Panc1 (cell line): ENCODE data around the gene ACKR2. TPM values are rescaled to one million over a fixed set of nuclear protein-coding genes. Genes with fewer than 3 reads are reported as not detected.

Source experiments
- ATAC-seq: fragments of 200-7000 bp; cut with Tn5 transposase; 2 replicates; pipeline ENCODE4 v1.9.1; 2020; ENCODE audit warnings: mild to moderate bottlenecking, moderate library complexity
- Bru-seq: library from RNA; stranded (reverse); fragments of 400-500 nt; gene quantifications from one replicate; lab custom pipeline; 2021; lab: Mats Ljungman, UMichigan
- BruChase-seq, 2 experiments: library from RNA; stranded (reverse); fragments of 400-500 nt; gene quantifications; one replicate each; lab custom pipeline; 2021; lab: Mats Ljungman, UMichigan
- BruUV-seq: library from RNA; stranded (reverse); fragments of 400-500 nt; replicated peaks from 2 replicates; lab custom pipeline; 2021; lab: Mats Ljungman, UMichigan
- CTCF ChIA-PET: fragments of 300-600 bp; sonication (Branson Sonifier 250); formaldehyde crosslinking; loops from one replicate; lab custom pipeline; 2022; ENCODE audit warnings: antibody characterized with exemption; lab: Charles Lee
- POLR2A ChIA-PET: fragments of 300-600 bp; sonication (Branson Sonifier 250); formaldehyde crosslinking; loops from one replicate; lab custom pipeline; 2022; ENCODE audit warnings: antibody characterized with exemption; lab: Charles Lee
- DNase-seq: peaks from one replicate; pipeline ENCODE4 v3.0.0-alpha.2; 2010; ENCODE audit warnings: low read depth, low spot score
- H3K27ac ChIP-seq: 2 replicates; pipeline ENCODE4 v1.5.1; 2011; ENCODE audit warnings: mild to moderate bottlenecking, low read length, inconsistent platforms
- H3K27me3 ChIP-seq: fragments of 200-500 bp; sonication (Bioruptor generic); 2 replicates; pipeline ENCODE4 v1.6.0; 2014; ENCODE audit warnings: low read length, inconsistent platforms; ENCODE audit not compliant: control insufficient read depth, insufficient read depth
- H3K36me3 ChIP-seq: fragments of 200-500 bp; sonication (Bioruptor generic); 2 replicates; pipeline ENCODE4 v1.5.1; 2014; ENCODE audit warnings: inconsistent platforms, mild to moderate bottlenecking, low read length, moderate library complexity; ENCODE audit not compliant: control insufficient read depth, insufficient read depth
- H3K4me1 ChIP-seq: 2 replicates; pipeline ENCODE4 v1.5.1; 2011; ENCODE audit warnings: inconsistent platforms, mild to moderate bottlenecking, low read length, moderate library complexity; ENCODE audit not compliant: control insufficient read depth, insufficient read depth
- H3K4me3 ChIP-seq, 2 experiments: 2 replicates each; pipeline ENCODE4 v1.5.1; 2011 to 2012; ENCODE audit warnings: low read depth in 2 of 2, low read length in 2 of 2, mild to moderate bottlenecking in 2 of 2, inconsistent platforms in 1 of 2, moderate library complexity in 1 of 2
- H3K9me3 ChIP-seq: fragments of 200-500 bp; sonication (Bioruptor generic); 2 replicates; pipeline ENCODE4 v1.5.1; 2014; ENCODE audit warnings: low read depth, mild to moderate bottlenecking, inconsistent platforms, low read length, moderate library complexity; ENCODE audit not compliant: control insufficient read depth, insufficient read depth
- POLR2AphosphoS5 ChIP-seq: IDR thresholded peaks from 2 replicates; pipeline ENCODE4 v1.6.1; 2012; ENCODE audit warnings: mild to moderate bottlenecking, low read depth, low read length, moderate library complexity
- SIN3A ChIP-seq: IDR thresholded peaks from 2 replicates; pipeline ENCODE4 v1.6.1; 2012; ENCODE audit warnings: low read depth, mild to moderate bottlenecking, low read length, moderate library complexity, borderline replicate concordance; ENCODE audit not compliant: insufficient read depth
- TCF7L2 ChIP-seq: IDR thresholded peaks from 2 replicates; pipeline ENCODE4 v1.6.1; 2011; ENCODE audit warnings: mild to moderate bottlenecking, low read depth, low read length, inconsistent platforms
- in situ Hi-C: cut with HindIII; loops from 2 replicates; pipeline ENCODE4 v1.10.0; 2016; ENCODE audit warnings: low sequenced_read_pairs, low pct_unique_long_range_greater_than_20kb
- intact Hi-C: fragments of 100-400 bp; cut with micrococcal nuclease; formaldehyde crosslinking; loops from one replicate; pipeline ENCODE4 v1.10.0; 2022; ENCODE audit not compliant: unreplicated experiment
- long read RNA-seq: library from polyadenylated mRNA; unstranded; transcript quantifications from one replicate; pipeline ENCODE4 v2.0.0, GENCODE V29; 2021; ENCODE audit not compliant: unreplicated experiment
- polyA plus RNA-seq: library from polyadenylated mRNA; unstranded; fragments of >200 nt; gene quantifications from one replicate; pipeline ENCODE4 v1.2.1, GENCODE V29; 2012; ENCODE audit warnings: missing spikeins; ENCODE audit not compliant: insufficient read length
- total RNA-seq: library from RNA; stranded (reverse); gene quantifications from one replicate; pipeline ENCODE4 v1.2.1, GENCODE V29; 2021; ENCODE audit not compliant: unreplicated experiment
- TF ChIP-seq, protein P1 (sequence below), 2 experiments: IDR thresholded peaks; 2 replicates each; pipeline ENCODE4 v1.6.1; 2011 to 2012; ENCODE audit warnings: low read depth in 2 of 2, control low read depth in 1 of 2, low read length in 1 of 2, mild to moderate bottlenecking in 1 of 2, moderate library complexity in 1 of 2; ENCODE audit not compliant: insufficient read depth in 1 of 2
- TF ChIP-seq, protein P2 (sequence below): fragments of 450-650 bp; IDR thresholded peaks from 2 replicates; pipeline ENCODE4 v1.5.1; 2017; ENCODE audit warnings: mild to moderate bottlenecking

The ACKR2 gene, protein sequence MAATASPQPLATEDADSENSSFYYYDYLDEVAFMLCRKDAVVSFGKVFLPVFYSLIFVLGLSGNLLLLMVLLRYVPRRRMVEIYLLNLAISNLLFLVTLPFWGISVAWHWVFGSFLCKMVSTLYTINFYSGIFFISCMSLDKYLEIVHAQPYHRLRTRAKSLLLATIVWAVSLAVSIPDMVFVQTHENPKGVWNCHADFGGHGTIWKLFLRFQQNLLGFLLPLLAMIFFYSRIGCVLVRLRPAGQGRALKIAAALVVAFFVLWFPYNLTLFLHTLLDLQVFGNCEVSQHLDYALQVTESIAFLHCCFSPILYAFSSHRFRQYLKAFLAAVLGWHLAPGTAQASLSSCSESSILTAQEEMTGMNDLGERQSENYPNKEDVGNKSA
- total RNA-seq (not detected), Bru-seq, nascent RNA (percentile 11 among the genes with signal in this experiment), BruChase-seq, experiment 1, labeled RNA remaining after a 2-hour chase (percentile 21 among the genes with signal in this experiment), BruChase-seq, experiment 2, labeled RNA remaining after a 6-hour chase (percentile 28 among the genes with signal in this experiment)
- 0.19 TPM for polyA plus RNA-seq
- long read RNA-seq: 0 reads

DNA sequence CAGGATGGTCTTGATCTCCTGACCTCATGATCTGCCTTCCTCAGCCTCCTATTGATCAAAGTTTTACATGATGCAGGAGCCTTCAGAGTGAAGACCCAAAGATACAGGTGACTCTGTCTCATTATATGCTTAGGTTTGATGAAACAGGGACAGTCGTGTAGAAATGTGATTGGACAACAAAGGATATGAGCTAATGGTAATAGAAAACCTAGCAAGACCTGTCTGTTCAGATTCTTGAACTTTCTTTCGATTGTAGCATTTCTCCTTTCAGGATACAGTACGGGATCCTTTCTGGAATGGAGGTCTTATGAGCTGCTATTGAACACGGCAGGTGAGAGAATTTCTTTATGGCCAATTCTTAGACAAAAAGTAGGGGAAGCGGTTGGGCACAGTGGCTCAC is at the start of gene ACKR2:
Gene ACKR2, plus strand, starts transcription at position 244 of the 400 bp plus-strand sequence. CDS start 55,058 bp downstream, outside the sequence.
- intact Hi-C loops (no loop called here), in situ Hi-C loops (no loop called here)
- TF ChIP-seq SIN3A (no peak), POLR2AphosphoS5 (no peak), TCF7L2 (no peak)
- TF ChIP-seq, protein P1, sequence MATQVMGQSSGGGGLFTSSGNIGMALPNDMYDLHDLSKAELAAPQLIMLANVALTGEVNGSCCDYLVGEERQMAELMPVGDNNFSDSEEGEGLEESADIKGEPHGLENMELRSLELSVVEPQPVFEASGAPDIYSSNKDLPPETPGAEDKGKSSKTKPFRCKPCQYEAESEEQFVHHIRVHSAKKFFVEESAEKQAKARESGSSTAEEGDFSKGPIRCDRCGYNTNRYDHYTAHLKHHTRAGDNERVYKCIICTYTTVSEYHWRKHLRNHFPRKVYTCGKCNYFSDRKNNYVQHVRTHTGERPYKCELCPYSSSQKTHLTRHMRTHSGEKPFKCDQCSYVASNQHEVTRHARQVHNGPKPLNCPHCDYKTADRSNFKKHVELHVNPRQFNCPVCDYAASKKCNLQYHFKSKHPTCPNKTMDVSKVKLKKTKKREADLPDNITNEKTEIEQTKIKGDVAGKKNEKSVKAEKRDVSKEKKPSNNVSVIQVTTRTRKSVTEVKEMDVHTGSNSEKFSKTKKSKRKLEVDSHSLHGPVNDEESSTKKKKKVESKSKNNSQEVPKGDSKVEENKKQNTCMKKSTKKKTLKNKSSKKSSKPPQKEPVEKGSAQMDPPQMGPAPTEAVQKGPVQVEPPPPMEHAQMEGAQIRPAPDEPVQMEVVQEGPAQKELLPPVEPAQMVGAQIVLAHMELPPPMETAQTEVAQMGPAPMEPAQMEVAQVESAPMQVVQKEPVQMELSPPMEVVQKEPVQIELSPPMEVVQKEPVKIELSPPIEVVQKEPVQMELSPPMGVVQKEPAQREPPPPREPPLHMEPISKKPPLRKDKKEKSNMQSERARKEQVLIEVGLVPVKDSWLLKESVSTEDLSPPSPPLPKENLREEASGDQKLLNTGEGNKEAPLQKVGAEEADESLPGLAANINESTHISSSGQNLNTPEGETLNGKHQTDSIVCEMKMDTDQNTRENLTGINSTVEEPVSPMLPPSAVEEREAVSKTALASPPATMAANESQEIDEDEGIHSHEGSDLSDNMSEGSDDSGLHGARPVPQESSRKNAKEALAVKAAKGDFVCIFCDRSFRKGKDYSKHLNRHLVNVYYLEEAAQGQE (IDR thresholded peaks at IDR 0.05; ENCODE audit: insufficient read depth in 1 of 2, low read depth in 2 of 2, low read length in 1 of 2): no peak
- TF ChIP-seq, protein P2, sequence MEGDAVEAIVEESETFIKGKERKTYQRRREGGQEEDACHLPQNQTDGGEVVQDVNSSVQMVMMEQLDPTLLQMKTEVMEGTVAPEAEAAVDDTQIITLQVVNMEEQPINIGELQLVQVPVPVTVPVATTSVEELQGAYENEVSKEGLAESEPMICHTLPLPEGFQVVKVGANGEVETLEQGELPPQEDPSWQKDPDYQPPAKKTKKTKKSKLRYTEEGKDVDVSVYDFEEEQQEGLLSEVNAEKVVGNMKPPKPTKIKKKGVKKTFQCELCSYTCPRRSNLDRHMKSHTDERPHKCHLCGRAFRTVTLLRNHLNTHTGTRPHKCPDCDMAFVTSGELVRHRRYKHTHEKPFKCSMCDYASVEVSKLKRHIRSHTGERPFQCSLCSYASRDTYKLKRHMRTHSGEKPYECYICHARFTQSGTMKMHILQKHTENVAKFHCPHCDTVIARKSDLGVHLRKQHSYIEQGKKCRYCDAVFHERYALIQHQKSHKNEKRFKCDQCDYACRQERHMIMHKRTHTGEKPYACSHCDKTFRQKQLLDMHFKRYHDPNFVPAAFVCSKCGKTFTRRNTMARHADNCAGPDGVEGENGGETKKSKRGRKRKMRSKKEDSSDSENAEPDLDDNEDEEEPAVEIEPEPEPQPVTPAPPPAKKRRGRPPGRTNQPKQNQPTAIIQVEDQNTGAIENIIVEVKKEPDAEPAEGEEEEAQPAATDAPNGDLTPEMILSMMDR: no peak
- Histone ChIP-seq H3K4me1 (no peaks in the 10 kb centered on the region; the same call in 1 of the 2 replicates), H3K27ac (no peak within 1 kb of the TSS), H3K36me3 (no peaks in the 10 kb centered on the region; the same call in 1 of the 2 replicates), H3K4me3 (no peak within 1 kb of the TSS), H3K27me3 (no peaks in the 10 kb centered on the region; the same call in 1 of the 2 replicates), H3K9me3 (no peaks in the 10 kb centered on the region)
- DNase-seq (no peak), ATAC-seq (no peak)
- ChIA-PET POLR2A (no interaction called here), CTCF (no interaction called here)
- no TSS peak for BruUV-seq

DNA sequence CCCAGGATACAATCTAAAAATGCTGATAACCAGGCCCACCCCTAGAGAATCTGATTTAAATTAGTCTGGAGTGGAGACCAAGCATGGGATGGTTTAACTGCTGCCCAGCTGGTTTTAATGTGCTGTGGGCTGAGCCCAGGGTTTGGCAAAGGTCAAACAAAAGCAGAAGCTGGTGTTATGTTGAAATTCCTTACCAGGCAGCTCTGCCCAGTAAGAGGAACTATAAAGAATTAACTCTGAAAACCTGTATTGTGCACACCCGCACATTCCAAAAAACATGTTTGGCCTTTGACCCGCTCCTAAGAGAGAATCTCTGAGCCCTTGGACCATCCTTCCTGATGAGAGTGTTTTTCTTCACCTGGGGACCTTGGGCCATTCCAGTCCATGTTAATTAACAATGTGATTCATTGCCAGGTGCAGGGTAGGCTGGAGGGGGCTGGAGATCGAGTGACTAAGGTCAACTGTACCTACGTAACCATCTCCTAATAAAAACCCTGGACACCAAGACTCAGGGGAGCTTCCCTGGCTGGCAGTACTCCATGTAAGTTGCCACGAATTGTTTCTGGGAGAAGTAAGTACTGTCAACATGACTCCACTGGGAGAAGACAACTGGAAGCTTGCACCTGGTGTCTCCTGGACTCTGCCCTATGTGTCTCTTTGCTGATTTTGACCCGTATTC is 47.1 kb upstream of the ACKR2 start:
- CTCF ChIA-PET: no interaction called here
- in situ Hi-C loops (no loop called here), intact Hi-C loops (no loop called here)
- Histone ChIP-seq H3K27ac (no peak overlapping the region), H3K4me3 (no peak overlapping the region), H3K4me1 (no peaks in the 10 kb centered on the region), H3K9me3 (no peaks in the 10 kb centered on the region), H3K36me3 (no peaks in the 10 kb centered on the region), H3K27me3 (no peaks in the 10 kb centered on the region)
- no peak for DNase-seq
- no TSS peak for BruUV-seq
- no peak for ATAC-seq
- TF ChIP-seq SIN3A: no peak
- TF ChIP-seq, protein P1 (IDR thresholded peaks at IDR 0.05; ENCODE audit: insufficient read depth in 1 of 2, low read depth in 2 of 2, low read length in 1 of 2): no peak
- TF ChIP-seq TCF7L2: no peak
- no peak for TF ChIP-seq POLR2AphosphoS5
- TF ChIP-seq, protein P2: no peak
- POLR2A ChIA-PET: no interaction called here
